Posterior cingulate gyrus (tissue), 11 donors: ENCODE results near the gene APOL1.
A peak's percentile ranks its signal among the peaks of the same experiment; 100 is the strongest.
"Not testable (repeated sequence)": the region's sequence is repeated elsewhere in the genome, so short reads cannot be mapped to it uniquely, and the experiment has no call there.

ENCODE experiments used
- DNase-seq, 10 donors: peaks; one replicate each; pipeline versions ENCODE4 v3.0.0 to v3.0.0-alpha.2; 2020 to 2021; ENCODE audit warnings: mixed read lengths in 3 of 10
- intact Hi-C: fragments of 100-400 bp; cut with DNase I; formaldehyde crosslinking; loops from one replicate; pipeline ENCODE4 v1.15.1; 2023

APOL1 gene

DNA sequence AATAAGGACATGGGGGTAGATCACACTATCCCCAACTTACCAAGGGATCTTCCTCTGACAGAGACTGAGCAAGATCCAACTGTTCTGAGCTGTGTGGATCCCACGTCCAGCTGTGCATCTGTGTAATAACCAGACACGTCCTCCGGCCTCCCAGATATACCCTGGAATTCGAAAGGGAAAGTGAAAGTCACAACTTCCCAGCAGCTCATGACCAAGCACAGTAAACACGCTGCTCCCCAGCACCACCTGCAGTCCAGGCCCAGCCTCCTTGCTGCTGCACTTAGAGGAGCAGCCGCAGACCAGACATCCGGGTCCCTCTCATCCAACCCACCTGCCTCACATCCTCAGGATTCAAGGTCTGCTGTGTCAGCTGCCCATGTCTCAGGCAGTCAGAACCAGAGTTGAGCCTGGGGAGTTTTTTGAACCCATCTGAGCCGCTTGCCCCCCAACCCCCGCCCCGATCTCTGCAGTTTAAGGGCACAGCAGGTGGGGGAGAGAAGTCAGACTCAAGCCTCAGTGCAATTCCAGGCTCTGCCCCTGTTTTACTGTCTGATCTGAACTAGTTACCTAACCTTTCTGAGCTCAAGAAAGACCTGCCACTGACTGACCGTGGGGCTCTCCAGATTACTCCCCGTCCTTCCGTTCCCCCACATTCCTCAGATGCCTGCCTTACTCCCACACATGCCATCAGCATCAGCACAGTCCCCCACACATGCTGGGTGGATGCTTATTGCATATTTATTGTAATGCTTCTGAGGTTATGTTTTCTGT, 13.3 kb upstream of the APOL1 start, which contains the start of gene APOL2:
APOL2 (minus strand) TSS at position 127 of the 771 bp plus-strand sequence. CDS start 6,365 bp downstream, outside the sequence.
- intact Hi-C loops: loop anchor here (5.0 kb wide), 2 partner anchors 38 to 47 kb away; no protein-coding TSS in a partner anchor

DNA sequence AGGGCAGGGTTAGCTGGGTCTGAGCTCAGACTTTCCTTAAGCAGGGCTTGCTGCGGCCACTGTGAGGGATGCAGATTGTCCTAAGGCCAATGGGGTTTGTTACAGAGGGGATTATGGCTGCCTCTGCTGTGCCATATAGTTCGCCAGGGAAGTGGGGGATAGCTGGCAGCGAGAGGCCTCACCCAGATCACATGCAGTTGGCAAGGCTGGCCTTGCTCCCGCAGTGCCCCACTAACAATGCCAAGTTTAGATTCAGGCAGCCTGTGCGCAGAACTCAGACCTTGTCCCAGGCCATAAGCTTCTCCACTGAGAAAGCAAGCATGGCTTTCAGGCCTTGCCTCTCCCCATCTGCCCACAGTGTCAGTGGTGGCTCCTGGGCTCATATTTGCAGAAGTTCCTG, 8.9 kb upstream of the APOL1 start:
- intact Hi-C loops: no loop called here
- DNase-seq: peak in 1 of 10 donors; percentile 70

More for the DNA sequence above, 13.3 kb upstream of the APOL1 start, which contains the start of gene APOL2:
- DNase-seq: peak; percentile 77 to 98 (median 88)

DNA sequence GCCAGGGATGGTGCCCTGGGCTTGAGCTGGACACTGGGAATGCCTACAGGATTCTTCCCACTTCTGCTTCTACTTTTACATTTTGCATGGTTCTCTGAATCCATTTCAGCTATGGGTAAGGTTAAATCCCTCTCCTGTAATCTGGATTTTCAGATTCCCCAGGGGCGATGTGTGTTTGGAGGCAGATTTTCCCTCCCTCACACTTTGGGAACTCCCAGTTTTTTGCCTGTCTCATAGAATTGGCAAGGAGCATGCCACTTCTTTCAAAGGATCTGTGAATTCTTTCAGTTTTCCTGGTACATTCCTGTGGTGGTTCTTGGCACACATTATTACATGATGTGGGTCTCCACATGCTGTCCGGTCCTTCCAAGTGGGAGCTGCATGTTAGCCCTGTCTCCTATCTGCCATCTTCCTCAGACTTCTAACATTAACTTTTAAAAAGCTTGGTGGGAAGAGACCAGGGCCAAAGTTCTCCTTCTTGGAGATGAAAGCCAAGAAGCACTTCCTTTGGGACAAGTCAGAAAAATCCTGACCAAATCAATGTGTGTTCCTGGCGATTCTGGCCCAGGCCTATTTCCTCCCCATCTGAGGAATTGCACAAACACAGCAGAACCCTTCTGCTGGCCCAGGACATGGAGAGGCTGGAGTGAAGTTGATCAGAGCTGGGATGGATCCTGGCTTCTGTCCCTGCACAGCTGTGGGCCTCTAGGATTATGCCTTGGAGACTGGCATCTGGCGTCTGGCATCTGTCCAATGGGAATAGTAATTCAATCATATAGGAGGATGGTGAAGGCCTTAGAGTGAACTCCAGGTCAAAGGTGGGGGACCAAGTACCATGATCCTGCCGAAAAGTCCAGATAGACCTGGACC, 8.2 kb upstream of the APOL1 start:
- DNase-seq: no peak
- intact Hi-C loops: no loop called here

DNA sequence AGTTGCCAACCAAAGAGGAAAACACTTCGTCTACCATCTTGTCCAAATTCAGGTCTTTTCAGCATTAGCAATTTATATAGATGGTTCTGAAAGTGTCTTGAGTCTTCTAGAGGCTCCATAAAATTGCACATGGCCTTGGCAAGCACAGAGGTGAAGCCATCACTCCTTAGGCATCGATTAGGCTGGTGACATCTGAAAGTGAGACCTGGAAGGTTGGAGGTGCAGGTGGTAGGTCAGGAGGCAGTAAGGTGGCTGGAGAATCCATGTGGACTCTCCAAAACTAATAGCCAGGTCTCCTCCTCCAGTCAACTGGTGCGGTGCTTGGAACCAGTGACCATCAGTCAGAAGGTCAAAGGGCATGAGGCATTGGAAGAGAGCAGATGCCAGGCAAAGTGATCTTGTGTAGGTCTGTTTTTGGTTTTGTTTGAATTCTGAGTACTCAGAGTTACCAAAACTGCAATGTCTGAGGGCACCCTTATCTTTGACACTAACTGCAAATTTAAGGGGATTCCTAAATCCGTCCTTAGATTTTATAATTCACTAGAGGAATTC, 7.1 kb upstream of the APOL1 start:
- intact Hi-C loops: no loop called here
- no peak for DNase-seq

DNA sequence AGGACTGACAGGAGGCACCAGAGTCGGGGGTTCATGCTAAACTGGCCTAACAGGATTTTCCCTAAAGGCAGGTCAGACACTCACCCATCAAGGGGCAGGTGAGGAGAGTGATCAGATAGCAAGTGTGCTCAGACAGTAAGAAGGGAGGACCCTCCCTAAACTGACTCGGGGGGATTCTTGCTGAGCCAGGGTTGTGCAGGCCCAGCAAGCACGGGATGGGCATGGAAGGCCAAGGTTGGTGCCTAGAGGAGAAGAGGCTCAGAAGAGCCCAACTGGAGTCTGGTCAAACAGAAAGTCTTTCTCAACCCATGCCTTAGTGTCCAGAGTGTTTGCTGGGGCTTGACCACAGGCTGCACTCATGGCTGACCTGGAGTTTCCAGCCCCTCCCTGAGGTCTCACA, 6.2 kb upstream of the APOL1 start:
- intact Hi-C loops: no loop called here

DNA sequence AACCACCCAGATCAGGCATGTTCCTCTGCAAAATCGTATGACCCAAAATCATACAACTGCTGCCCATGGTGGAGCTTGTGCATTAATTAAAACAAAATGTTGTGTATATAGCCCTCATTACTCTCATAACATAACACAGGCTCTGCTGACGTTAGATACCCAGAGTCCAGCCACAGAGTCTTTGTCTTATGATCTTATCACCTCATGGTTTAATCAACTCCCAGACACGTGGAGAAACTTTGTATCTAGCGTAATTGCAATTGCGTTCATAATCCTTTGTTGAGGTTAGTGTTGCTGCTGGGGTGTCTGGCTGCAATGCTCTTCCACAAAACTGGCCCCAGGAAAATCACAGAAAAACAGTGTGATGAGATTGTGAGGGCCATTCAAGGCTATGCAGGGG, 5.0 kb upstream of the APOL1 start:
- no peak for DNase-seq
- intact Hi-C loops: no loop called here

More for the DNA sequence above, 6.2 kb upstream of the APOL1 start:
- DNase-seq: peak in 2 of 10 donors; percentile 23 to 55

DNA sequence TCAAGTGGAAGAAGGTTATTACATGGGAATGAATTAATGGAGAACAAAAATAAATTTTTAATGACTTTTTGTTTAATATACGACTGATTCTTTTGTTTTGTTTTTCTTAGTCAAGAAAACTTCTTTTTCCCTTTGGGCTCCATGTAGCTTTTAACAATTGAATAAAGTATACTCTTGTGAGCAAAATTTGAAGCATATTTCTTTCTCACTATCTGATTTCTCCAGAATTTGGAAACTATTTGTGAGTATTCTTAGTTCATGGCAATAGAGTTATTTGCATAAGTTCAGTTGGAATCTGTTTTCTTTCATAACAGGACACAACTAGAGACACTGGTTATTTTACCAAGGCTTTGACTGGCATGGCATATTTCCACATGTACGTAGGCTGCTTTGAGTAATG, 3.8 kb upstream of the APOL1 start:
- intact Hi-C loops: no loop called here
- DNase-seq: no peak

DNA sequence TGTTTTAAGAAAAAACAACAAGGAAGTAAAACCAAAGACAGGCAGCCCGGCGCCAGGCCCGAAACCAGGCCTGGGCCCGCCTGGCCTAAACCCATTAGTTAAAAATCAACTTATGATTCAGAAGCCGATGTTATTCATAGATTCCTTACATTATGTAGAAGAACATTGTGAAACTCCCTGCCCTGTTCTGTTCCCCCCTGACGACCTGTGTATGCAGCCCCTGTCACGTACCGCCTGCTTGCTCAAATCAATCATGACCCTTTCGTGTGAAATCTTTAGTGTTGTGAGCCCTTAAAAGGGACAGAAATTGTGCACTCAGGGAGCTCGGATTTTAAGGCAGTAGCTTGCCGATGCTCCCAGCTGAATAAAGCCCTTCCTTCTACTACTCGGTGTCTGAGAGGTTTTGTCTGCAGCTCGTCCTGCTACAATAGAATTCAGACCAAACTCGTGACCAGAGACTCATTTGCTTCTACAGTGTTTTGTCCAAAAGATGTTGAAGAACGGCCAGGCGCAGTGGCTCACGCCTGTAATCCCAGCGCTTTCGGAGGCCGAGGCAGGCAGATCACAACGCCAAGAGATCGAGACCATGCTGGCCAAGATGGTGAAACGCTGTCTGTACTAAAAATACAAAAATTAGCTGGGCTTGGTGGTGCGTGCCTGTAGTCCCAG, 2.5 kb upstream of the APOL1 start:
- intact Hi-C loops: not testable (repeated sequence)
- DNase-seq: peak in 2 of 10 donors; percentile 49 to 79

DNA sequence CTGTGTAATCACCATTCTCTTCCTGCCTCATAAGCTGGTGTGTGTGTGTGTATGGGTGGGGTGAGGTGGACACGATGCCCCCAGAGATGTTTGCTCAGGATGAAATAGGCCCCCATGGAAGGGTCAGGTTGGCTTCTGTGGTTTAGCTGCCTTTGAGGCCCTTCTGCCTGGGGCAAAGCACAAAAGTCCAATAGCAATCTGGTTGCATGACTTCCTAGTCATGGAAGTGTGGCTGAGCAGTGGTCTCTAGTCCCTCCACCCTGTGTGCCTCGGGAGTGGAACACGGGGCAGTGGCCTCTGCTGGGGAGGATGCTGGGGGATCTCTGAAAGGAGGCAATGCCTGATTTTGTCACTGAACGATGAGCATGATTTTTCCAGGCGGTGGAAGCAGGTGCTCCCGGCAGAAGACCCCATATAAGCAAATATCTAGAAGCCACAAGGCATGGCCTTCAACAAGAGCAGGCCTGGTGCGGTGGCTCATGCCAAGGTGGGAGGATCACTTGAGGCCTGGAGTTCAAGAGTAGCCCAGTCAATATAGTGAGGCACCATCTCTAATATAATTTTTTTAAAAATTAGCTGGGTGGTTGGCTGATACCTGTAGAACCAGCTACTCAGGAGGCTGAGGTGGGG, 839 bp upstream of the APOL1 start:
- intact Hi-C loops: not testable (repeated sequence)
- DNase-seq: peak in 1 of 10 donors; percentile 57

DNA sequence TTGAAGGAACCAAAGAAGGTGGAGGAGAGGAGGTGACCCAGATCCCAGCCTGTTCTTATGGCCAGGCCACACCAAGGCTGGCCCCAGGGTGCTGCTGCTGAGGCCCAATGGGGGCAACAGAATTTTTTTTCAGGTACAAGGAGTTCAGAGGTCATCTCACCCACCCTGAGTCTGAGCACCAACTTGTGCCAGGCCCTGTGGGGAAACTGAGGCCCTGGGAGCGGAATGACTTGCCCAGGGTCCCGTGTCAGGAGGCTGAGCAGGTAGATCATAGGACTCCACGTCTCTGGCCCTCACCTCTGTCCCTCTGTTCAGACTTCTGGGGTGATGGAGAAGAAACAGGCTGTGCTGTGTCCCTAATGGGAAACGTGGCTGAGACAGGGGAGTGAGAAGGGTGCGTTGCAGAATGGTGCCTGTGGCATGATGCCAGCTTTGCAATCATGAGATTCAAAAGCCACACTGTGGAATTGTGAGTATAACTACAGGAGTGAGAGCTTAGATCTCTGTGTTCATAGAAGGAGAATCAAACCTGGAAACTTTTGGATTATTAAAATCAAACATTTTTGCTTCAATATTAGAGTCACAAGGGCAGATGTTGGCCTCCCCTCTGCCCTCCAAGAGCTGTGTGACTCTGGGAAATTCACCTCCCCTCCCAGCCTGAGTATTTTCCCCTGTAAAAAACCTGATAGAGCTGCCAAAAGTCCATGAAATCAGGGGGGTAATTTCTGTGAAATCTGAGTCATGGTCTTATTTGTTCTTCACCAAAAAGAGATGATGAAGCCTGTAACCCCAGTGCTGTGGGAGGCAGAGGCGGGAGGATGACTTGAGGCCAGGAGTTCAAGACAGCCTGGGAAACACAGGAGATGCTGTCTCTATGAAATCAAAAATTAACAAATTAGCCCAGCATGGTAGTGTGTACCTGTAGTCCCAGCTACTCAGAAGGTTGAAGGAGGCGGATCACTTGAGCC, 874 bp downstream of the APOL1 start:
- intact Hi-C loops: no loop called here
- peak in 1 of 10 donors; percentile 77 for DNase-seq

DNA sequence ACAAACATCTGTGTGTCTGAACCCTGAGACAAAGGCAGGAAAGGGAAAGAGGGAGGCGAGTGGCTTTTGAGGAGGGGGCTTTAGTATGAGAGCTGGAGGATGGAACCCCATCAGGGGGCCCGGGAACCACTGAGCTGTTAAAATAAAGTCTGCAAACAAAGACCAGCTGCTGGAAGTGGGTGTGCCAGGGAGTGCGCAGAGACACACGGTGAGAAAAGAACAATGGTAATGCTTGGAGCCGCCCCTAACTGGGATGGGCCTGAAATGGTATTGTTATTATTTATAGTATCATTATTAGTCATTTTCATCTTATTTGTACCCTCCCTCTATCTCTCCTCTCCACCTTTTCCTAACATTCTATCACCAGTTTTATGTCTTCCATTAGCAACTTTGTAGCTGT, 2.6 kb downstream of the APOL1 start:
- intact Hi-C loops, DNase-seq: not testable (repeated sequence)

DNA sequence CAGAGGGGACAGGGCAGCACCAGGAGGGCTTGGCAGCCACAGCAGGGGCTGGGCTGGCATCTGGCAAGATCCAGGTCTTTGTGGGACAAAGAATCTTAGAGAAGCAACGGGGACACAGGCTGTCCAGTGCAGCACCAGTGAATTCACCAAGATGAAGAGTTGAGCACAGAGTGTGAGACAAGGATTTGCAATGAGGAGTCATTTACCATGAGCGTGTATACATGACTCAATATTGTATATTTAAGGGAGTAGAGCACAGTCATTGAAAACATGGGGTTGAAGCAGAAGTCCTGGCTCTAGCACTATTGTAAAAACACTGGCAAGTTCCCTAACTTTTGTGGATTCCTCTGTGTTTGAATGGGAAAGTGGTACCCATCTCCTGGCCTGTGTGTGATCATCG, 3.5 kb downstream of the APOL1 start:
- intact Hi-C loops: no loop called here

DNA sequence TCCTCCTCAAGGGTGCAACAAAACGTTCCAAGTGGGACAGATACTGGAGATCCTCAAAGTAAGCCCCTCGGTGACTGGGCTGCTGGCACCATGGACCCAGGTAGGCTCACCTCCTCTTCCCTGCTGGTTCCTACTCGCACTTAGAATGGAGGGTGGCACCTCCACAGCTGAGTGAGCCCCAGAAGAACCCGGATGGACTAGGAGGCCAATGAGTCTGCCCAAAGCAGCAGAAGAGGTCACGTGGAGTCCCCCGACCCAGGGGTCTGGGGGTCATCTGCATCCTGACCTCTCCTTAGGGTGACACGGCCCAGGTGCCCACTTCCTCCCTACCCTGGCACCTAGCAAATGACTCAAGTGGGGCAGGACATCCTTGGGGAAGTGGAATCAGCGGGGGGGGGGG, 4.4 kb downstream of the APOL1 start:
- intact Hi-C loops: no loop called here
- peak in 1 of 10 donors; percentile 49 for DNase-seq

More for the DNA sequence above, 3.5 kb downstream of the APOL1 start:
- DNase-seq: peak in 1 of 10 donors; percentile 43

DNA sequence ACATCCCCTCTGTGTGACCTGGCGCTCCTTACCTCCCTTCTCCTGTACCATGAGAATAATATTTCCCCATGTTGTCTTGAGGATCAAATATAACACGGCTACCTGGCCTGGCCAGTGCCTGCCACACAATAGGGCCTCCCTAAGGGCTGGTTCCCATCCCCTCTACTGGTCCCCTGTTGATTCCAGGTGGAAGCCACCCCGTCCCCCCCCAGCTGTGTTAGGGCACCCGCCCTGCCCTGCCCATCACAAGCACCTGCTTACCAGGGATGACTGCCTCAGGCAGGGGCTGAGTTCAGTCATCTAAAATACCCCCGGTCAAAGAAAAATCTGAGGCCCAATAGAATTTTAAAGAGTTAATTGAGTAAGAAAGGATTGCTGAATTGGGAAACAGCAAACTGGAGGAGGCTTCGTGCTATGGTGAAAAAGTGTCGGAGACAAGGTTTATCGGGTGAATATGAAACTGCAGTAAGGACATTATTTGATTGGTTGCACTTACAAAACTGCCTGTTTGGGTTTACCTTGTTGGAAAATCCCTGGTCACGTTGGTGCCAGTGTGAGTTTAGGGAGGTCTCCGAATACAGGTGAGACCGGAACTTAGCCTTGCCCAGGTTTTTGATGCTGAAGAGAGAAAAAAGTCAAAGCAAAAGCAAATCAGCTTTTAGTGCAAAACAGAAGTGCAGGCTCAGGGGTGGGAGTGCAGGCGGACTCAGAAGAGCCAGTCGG, 5.2 kb downstream of the APOL1 start:
- intact Hi-C loops: no loop called here
- DNase-seq: peak in 1 of 10 donors; percentile 45

DNA sequence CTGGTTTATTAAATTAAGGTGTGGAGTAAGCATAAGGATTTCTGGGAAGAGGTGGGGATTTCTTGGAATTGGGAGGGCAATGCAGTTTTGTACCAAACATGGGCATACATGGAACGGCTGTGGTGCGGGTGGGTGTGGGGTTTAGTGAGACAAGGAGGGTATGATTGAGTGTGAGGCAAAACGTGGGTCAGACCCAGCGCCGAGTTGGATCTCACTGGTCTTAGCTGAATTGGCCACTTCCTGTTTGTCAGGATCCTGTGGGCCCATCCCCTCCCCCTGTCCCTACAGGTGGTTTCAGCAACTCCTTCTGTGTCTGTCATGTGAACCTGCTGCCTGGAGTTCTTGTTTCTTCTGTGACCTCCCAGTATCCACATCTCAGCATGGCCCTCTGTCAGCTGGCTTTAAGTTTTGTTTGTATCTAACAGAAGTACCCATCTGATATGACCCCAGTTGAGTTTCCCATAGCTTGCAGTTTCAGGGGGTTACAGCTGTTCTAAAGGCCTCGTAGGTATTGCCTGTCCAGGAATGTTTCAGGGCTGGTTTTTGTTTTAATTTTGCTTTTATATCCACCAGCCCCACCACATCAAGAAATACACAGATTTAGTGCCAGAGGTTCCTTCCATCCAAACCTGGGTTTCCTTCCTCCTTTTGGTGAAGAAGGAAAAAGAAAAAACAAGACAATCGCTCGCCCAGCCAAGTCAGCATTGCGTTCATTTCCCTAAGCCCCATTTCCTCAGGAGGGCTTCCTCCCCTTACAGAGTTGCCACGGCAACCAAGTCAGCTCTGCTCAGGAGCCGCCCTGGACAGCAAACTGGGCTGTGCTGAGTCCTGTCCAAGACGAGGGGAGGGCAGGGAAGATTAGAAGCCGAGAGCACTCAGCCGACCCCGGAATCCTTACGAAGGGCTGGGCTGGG, 6.0 kb downstream of the APOL1 start:
- peak in 1 of 10 donors; percentile 80 for DNase-seq
- intact Hi-C loops: no loop called here

DNA sequence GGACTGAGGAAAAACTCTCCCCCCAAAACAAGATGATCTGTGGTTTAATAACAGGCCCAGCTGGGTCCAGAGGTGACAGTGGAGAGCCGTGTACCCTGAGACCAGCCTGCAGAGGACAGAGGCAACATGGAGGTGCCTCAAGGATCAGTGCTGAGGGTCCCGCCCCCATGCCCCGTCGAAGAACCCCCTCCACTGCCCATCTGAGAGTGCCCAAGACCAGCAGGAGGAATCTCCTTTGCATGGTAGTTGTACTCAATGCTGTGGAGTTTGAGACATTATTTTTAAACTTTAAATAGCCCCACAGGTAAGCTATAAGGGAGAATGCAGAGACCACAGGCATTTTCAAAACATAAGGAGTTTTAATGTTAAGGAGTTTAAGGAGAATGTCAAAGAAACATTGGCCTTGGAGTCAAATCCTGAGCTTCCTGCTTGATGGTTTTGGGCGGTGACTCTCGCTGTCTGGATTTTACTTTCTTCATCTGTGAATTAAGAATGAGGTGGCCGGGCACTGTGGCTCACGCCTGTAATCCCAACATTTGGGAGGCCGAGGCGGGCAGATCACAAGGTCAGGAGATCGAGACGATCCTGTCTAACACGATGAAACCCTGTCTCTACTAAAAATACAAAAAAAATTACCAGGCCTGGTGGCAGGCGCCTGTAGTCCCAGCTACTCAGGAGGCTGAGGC, 6.8 kb downstream of the APOL1 start:
- DNase-seq: peak in 1 of 10 donors; percentile 27
- intact Hi-C loops: no loop called here
